ELF-1 (cell line): ENCODE data around the gene HPCAL1.

Experiments used
- DNase-seq: peaks from one replicate; pipeline ENCODE4 v3.0.0-alpha.2; 2016; ENCODE audit warnings: low read depth, low spot score

Gene HPCAL1

GRCh38 chr2:10424916-10425505, 122.3 kb downstream of the HPCAL1 start:
- DNase-seq: no peak

- DNase-seq: no peak
Measured at GRCh38 chr2:10425699-10426098, 123.0 kb downstream of the HPCAL1 start.

- no peak for DNase-seq
Measured at GRCh38 chr2:10426726-10427617, 124.3 kb downstream of the HPCAL1 start.

GRCh38 chr2:10427618-10427949, 124.9 kb downstream of the HPCAL1 start:
- DNase-seq: no peak

GRCh38 chr2:10428355-10428754, 125.7 kb downstream of the HPCAL1 start:
- DNase-seq: no peak

GRCh38 chr2:10428924-10429323, 126.2 kb downstream of the HPCAL1 start:
- no peak for DNase-seq

GRCh38 chr2:10430886-10431622, 128.3 kb downstream of the HPCAL1 start:
- DNase-seq: no peak

GRCh38 chr2:10431797-10432196, 129.1 kb downstream of the HPCAL1 start:
- no peak for DNase-seq

- peak; percentile 15 for DNase-seq
Measured at GRCh38 chr2:10432311-10433181, 129.8 kb downstream of the HPCAL1 start.

GRCh38 chr2:10433264-10433946, 130.7 kb downstream of the HPCAL1 start:
- no peak for DNase-seq

GRCh38 chr2:10433947-10434885, 131.5 kb downstream of the HPCAL1 start:
- peak; percentile 33 for DNase-seq

GRCh38 chr2:10434886-10435819, 132.4 kb downstream of the HPCAL1 start:
- peak; percentile 91 for DNase-seq

GRCh38 chr2:10435820-10436204, 133.1 kb downstream of the HPCAL1 start:
- no peak for DNase-seq

GRCh38 chr2:10436583-10437110, 133.9 kb downstream of the HPCAL1 start:
- DNase-seq: no peak

GRCh38 chr2:10437806-10438205, 135.1 kb downstream of the HPCAL1 start:
- DNase-seq: no peak

- DNase-seq: no peak
Measured at GRCh38 chr2:10438688-10439087, 136.0 kb downstream of the HPCAL1 start.

- no peak for DNase-seq
Measured at GRCh38 chr2:10439185-10439879, 136.6 kb downstream of the HPCAL1 start.

- no peak for DNase-seq
Measured at GRCh38 chr2:10439971-10440370, 137.3 kb downstream of the HPCAL1 start.
